K562 (cell line): ENCODE results near the gene HNRNPA2B1. TPM values are rescaled to one million over a fixed set of nuclear protein-coding genes. Genes with fewer than 3 reads are reported as not detected.

Experiments
- BACH1 ChIP-seq: fragments of 200-800 bp; sonication (Bioruptor generic); IDR thresholded peaks from 2 replicates; pipeline ENCODE4 v1.6.1; 2016; ENCODE audit warnings: missing genetic modification characterization, missing compliant biosample characterization
- ETV5 ChIP-seq: sonication (generic); formaldehyde crosslinking; IDR thresholded peaks from 2 replicates; pipeline ENCODE4 v1.4.0; 2020; ENCODE audit warnings: low read depth, mild to moderate bottlenecking, missing genetic modification reagents
- ETV6 ChIP-seq, 3 experiments: fragments of 150-350 bp in 1 of 3; sonication (generic) in 1 of 3; formaldehyde crosslinking in 1 of 3; IDR thresholded peaks; 2 replicates each; pipeline versions ENCODE4 v1.6.1 to v1.8.0; 2014 to 2022; ENCODE audit warnings: borderline replicate concordance in 2 of 3, low read depth in 2 of 3, antibody characterized with exemption in 1 of 3, low read length in 1 of 3, mild to moderate bottlenecking in 1 of 3, missing genetic modification reagents in 1 of 3
- FOXP1 ChIP-seq: sonication (generic); formaldehyde crosslinking; IDR thresholded peaks from 2 replicates; pipeline ENCODE4 v1.8.0; 2022; ENCODE audit warnings: mild to moderate bottlenecking, missing genetic modification reagents
- HMBOX1 ChIP-seq: sonication (generic); IDR thresholded peaks from 2 replicates; pipeline ENCODE4 v1.6.1; 2016
- STAG1 ChIP-seq: sonication (generic); formaldehyde crosslinking; IDR thresholded peaks from 2 replicates; pipeline ENCODE4 v1.5.0; 2020; ENCODE audit warnings: missing genetic modification reagents, borderline replicate concordance
- ZKSCAN3 ChIP-seq: fragments of 250-450 bp; sonication (Bioruptor Pico); IDR thresholded peaks from 2 replicates; pipeline ENCODE4 v1.4.0; 2020
- ZNF24 ChIP-seq: fragments of 450-650 bp; IDR thresholded peaks from 2 replicates; pipeline ENCODE4 v1.6.1; 2016
- ZNF324 ChIP-seq: fragments of 250-450 bp; sonication (Bioruptor Pico); IDR thresholded peaks from 2 replicates; pipeline ENCODE4 v1.4.0; 2020; ENCODE audit warnings: mild to moderate bottlenecking
- ZNF655 ChIP-seq: fragments of 250-450 bp; sonication (Bioruptor Pico); IDR thresholded peaks from 2 replicates; pipeline ENCODE4 v1.5.0; 2021
- polyA plus RNA-seq, 8 experiments: library from polyadenylated mRNA; depleted of rRNA in 4 of 8; stranded (reverse) in 5 of 8; unstranded in 3 of 8; fragments of >200 nt; fragmentation: Nextera tagmentation in 2 of 8; fragmentation: Illumina TruSeq in 1 of 8; extraction: Ambion mirVana in 2 of 8; extraction: Trizol in 1 of 8; gene quantifications; 2 replicates each; pipeline versions ENCODE4 v1.2.1 to v1.2.3, GENCODE V29; 2011 to 2014; ENCODE audit warnings: inconsistent platforms in 1 of 8, missing spikeins in 1 of 8
- total RNA-seq, 7 experiments: library from RNA; depleted of rRNA in 6 of 7; stranded (reverse); fragments of >200 nt in 6 of 7; fragmentation: Illumina TruSeq in 2 of 7; extraction: Trizol in 2 of 7; gene quantifications; 2 replicates each; pipeline versions ENCODE4 v1.2.1 to v1.2.3, GENCODE V29; 2011 to 2021; ENCODE audit warnings: low replicate concordance in 1 of 7
- TF ChIP-seq, protein P1 (sequence below): fragments of 450-650 bp; formaldehyde crosslinking; IDR thresholded peaks from 2 replicates; pipeline ENCODE4 v1.4.0; 2020; ENCODE audit warnings: mild to moderate bottlenecking, moderate library complexity
- TF ChIP-seq, protein P2 (sequence below), 2 experiments: fragments of 450-650 bp in 1 of 2; IDR thresholded peaks; 2 replicates each; pipeline ENCODE4 v1.6.1; 2011 to 2017; ENCODE audit warnings: low read depth in 2 of 2, antibody characterized with exemption in 1 of 2, borderline replicate concordance in 1 of 2, low read length in 1 of 2, mild to moderate bottlenecking in 1 of 2, mixed read lengths in 1 of 2; ENCODE audit not compliant: control insufficient read depth in 1 of 2
- TF ChIP-seq, protein P3 (sequence below), 3 experiments: fragments of 200-800 bp in 1 of 3; fragments of 250-450 bp in 1 of 3; fragments of 450-650 bp in 1 of 3; sonication (Bioruptor Pico) in 1 of 3; sonication (Bioruptor generic) in 1 of 3; formaldehyde crosslinking in 1 of 3; IDR thresholded peaks; 2 replicates each; pipeline versions ENCODE4 v1.6.1 to v1.8.0; 2016 to 2022; ENCODE audit warnings: mild to moderate bottlenecking in 2 of 3, missing genetic modification characterization in 2 of 3, missing compliant biosample characterization in 1 of 3, moderate library complexity in 1 of 3
- TF ChIP-seq, protein P4 (sequence below): sonication (generic); formaldehyde crosslinking; IDR thresholded peaks from 2 replicates; pipeline ENCODE4 v1.9.0; 2022; ENCODE audit warnings: mild to moderate bottlenecking, missing genetic modification reagents

HNRNPA2B1 gene
- total and polyA plus RNA-seq, 9 of the 15 experiments (the other 6 are each of a cell fraction or from before 2014, with no cell fraction given), result 630 to 1,989 (median 865) TPM

DNA sequence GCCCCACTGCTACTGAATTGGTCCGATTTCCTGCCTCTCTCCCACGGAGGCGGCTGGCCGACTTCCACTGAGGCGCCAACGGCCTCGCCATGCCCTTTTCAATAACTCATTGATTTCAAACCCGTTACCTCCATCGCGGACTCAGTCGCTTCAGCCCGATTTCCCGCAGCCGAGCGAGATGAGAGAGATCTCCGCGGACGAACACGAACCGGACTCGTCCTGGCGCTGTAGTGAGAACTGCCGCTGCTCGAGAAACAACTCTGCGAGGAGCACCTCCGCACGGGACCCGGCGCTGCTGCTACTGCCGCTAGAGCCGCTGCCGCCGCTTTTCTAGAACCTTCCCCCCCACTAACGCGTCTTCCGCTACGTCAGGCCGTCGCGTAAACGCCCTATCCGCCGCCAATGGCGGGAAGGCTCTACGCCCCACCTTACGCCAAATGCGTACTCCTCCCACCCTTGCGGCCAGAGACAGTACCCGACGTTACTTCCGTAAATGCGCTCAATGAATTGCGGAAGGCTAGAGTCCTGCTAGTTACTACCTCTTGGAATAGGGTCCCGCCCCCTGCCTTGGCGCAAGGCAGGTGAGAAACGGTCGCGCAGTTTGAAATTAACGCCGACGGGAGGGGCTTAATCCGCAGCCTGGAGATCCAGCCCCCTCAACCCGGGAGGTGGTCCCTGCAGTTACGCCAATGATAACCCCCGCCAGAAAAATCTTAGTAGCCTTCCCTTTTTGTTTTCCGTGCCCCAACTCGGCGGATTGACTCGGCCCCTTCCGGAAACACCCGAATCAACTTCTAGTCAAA lies at the start of gene HNRNPA2B1 (continued):
- TF ChIP-seq HMBOX1, result 0 out of 2 replicates have a peak, but pooled peaks have one; percentile 50
- TF ChIP-seq, protein P1, sequence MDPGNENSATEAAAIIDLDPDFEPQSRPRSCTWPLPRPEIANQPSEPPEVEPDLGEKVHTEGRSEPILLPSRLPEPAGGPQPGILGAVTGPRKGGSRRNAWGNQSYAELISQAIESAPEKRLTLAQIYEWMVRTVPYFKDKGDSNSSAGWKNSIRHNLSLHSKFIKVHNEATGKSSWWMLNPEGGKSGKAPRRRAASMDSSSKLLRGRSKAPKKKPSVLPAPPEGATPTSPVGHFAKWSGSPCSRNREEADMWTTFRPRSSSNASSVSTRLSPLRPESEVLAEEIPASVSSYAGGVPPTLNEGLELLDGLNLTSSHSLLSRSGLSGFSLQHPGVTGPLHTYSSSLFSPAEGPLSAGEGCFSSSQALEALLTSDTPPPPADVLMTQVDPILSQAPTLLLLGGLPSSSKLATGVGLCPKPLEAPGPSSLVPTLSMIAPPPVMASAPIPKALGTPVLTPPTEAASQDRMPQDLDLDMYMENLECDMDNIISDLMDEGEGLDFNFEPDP (CRISPR knock-in tag), result no peak
- no peak; the same call in 1 of the 2 replicates for TF ChIP-seq STAG1 (CRISPR knock-in tag)
- TF ChIP-seq ZKSCAN3 (CRISPR knock-in tag), result no peak
- peak; percentile 100 for TF ChIP-seq ZNF24
- TF ChIP-seq, protein P2, sequence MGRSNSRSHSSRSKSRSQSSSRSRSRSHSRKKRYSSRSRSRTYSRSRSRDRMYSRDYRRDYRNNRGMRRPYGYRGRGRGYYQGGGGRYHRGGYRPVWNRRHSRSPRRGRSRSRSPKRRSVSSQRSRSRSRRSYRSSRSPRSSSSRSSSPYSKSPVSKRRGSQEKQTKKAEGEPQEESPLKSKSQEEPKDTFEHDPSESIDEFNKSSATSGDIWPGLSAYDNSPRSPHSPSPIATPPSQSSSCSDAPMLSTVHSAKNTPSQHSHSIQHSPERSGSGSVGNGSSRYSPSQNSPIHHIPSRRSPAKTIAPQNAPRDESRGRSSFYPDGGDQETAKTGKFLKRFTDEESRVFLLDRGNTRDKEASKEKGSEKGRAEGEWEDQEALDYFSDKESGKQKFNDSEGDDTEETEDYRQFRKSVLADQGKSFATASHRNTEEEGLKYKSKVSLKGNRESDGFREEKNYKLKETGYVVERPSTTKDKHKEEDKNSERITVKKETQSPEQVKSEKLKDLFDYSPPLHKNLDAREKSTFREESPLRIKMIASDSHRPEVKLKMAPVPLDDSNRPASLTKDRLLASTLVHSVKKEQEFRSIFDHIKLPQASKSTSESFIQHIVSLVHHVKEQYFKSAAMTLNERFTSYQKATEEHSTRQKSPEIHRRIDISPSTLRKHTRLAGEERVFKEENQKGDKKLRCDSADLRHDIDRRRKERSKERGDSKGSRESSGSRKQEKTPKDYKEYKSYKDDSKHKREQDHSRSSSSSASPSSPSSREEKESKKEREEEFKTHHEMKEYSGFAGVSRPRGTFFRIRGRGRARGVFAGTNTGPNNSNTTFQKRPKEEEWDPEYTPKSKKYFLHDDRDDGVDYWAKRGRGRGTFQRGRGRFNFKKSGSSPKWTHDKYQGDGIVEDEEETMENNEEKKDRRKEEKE (IDR thresholded peaks at IDR 0.05; ENCODE audit: borderline replicate concordance in 1 of 2, control insufficient read depth in 1 of 2, low read depth in 2 of 2, low read length in 1 of 2), result peak in 1 of 2 experiments; percentile 86; a peak in 2 of 4 replicates
- TF ChIP-seq, protein P3, sequence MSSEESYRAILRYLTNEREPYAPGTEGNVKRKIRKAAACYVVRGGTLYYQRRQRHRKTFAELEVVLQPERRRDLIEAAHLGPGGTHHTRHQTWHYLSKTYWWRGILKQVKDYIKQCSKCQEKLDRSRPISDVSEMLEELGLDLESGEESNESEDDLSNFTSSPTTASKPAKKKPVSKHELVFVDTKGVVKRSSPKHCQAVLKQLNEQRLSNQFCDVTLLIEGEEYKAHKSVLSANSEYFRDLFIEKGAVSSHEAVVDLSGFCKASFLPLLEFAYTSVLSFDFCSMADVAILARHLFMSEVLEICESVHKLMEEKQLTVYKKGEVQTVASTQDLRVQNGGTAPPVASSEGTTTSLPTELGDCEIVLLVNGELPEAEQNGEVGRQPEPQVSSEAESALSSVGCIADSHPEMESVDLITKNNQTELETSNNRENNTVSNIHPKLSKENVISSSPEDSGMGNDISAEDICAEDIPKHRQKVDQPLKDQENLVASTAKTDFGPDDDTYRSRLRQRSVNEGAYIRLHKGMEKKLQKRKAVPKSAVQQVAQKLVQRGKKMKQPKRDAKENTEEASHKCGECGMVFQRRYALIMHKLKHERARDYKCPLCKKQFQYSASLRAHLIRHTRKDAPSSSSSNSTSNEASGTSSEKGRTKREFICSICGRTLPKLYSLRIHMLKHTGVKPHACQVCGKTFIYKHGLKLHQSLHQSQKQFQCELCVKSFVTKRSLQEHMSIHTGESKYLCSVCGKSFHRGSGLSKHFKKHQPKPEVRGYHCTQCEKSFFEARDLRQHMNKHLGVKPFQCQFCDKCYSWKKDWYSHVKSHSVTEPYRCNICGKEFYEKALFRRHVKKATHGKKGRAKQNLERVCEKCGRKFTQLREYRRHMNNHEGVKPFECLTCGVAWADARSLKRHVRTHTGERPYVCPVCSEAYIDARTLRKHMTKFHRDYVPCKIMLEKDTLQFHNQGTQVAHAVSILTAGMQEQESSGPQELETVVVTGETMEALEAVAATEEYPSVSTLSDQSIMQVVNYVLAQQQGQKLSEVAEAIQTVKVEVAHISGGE (CRISPR knock-in tag; IDR thresholded peaks at IDR 0.05), result no peak; a peak in 1 of 6 replicates
- no peak for TF ChIP-seq ETV6 (IDR thresholded peaks at IDR 0.05; ENCODE audit: borderline replicate concordance in 1 of 2, low read depth in 2 of 2, low read length in 1 of 2)
- TF ChIP-seq ETV6 (CRISPR knock-in tag; IDR thresholded peaks at IDR 0.05; ENCODE audit: borderline replicate concordance), result no peak
- no peak for TF ChIP-seq ETV5
- TF ChIP-seq ZNF655 (CRISPR knock-in tag), result no peak
- peak; percentile 98 for TF ChIP-seq FOXP1 (CRISPR knock-in tag)
- TF ChIP-seq ZNF324, result no peak
- TF ChIP-seq, protein P4, sequence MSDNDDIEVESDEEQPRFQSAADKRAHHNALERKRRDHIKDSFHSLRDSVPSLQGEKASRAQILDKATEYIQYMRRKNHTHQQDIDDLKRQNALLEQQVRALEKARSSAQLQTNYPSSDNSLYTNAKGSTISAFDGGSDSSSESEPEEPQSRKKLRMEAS (CRISPR knock-in tag), result 0 out of 2 replicates have a peak, but pooled peaks have one; percentile 52
- TF ChIP-seq BACH1, result no peak
